ENCODE data around the gene SELENOK.
"Not testable (repeated sequence)": the region's sequence is repeated elsewhere in the genome, so short reads cannot be mapped to it uniquely, and the experiment has no call there.

GRCh38 chr3:53927208-53927872 is 35.7 kb upstream of the SELENOK start:
- TF ChIP-seq, protein P1, sequence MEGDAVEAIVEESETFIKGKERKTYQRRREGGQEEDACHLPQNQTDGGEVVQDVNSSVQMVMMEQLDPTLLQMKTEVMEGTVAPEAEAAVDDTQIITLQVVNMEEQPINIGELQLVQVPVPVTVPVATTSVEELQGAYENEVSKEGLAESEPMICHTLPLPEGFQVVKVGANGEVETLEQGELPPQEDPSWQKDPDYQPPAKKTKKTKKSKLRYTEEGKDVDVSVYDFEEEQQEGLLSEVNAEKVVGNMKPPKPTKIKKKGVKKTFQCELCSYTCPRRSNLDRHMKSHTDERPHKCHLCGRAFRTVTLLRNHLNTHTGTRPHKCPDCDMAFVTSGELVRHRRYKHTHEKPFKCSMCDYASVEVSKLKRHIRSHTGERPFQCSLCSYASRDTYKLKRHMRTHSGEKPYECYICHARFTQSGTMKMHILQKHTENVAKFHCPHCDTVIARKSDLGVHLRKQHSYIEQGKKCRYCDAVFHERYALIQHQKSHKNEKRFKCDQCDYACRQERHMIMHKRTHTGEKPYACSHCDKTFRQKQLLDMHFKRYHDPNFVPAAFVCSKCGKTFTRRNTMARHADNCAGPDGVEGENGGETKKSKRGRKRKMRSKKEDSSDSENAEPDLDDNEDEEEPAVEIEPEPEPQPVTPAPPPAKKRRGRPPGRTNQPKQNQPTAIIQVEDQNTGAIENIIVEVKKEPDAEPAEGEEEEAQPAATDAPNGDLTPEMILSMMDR (IDR thresholded peaks at IDR 0.05) = not testable (repeated sequence)
- TF ChIP-seq SIN3A (IDR thresholded peaks at IDR 0.05; ENCODE audit: borderline replicate concordance, insufficient read depth, low read depth, low read length); POLR2AphosphoS5 (IDR thresholded peaks at IDR 0.05; ENCODE audit: low read depth, low read length); REST (IDR thresholded peaks at IDR 0.05; ENCODE audit: insufficient read depth in 1 of 2, low read depth in 2 of 2, low read length in 1 of 2): not testable (repeated sequence)
